ENCODE results near the gene THBS2. TPM values are rescaled to one million over a fixed set of nuclear protein-coding genes. Genes with fewer than 3 reads are reported as not detected.

THBS2 gene
- total RNA-seq, 1 donor from 2014 or later = 4.2 TPM

- Mint-ChIP-seq H3K27me3 (peaks cover 75% of the 10 kb centered on the region), H3K9me3 (no peaks in the 10 kb centered on the region), H3K36me3 (peaks cover 6% of the 10 kb centered on the region), H3K4me1 (ENCODE audit: unreplicated experiment) (peaks cover 24% of the 10 kb centered on the region), H3K27ac (no peak overlapping the region), H3K4me3 (peak overlapping the region; percentile 84)
- no peak for DNase-seq (ENCODE audit: extremely low spot score, unreplicated experiment)
- no peak for TF ChIP-seq CTCF (conservative IDR thresholded peaks at IDR 0.05)
These were observed 1.7 kb downstream of the THBS2 start for GRCh38 chr6:169251822-169252504.

DNA sequence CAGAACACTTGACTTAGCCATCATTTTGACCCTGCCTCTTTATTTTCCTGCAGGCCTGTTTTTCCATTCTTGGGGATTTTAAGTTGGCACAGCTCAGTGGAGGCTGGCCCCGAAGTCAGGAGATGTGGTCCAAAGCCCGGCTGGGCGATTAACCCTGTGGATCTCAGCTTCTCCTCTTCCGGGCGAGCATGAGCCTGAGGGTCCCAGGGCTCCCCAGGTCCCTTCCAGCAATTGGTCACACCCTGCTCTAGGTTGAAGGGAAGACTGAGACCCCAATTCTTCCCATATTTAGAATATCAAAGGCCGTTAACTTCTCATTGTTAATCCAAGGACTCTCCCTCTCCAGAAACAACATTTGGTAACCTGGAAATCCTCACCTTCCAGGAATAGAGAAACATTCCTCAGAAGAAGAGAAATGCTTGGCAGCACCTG, 2.3 kb downstream of the THBS2 start:
- H3K36me3 Mint-ChIP-seq = peaks cover 6% of the 10 kb centered on the region
- TF ChIP-seq CTCF (conservative IDR thresholded peaks at IDR 0.05) = no peak
- H3K9me3 Mint-ChIP-seq = no peaks in the 10 kb centered on the region
- H3K4me1 Mint-ChIP-seq (ENCODE audit: unreplicated experiment) = peaks cover 24% of the 10 kb centered on the region
- H3K4me3 Mint-ChIP-seq = no peak overlapping the region
- no peak overlapping the region for H3K27ac Mint-ChIP-seq
- no peak for DNase-seq (ENCODE audit: extremely low spot score, unreplicated experiment)
- H3K27me3 Mint-ChIP-seq = peaks cover 72% of the 10 kb centered on the region

DNA sequence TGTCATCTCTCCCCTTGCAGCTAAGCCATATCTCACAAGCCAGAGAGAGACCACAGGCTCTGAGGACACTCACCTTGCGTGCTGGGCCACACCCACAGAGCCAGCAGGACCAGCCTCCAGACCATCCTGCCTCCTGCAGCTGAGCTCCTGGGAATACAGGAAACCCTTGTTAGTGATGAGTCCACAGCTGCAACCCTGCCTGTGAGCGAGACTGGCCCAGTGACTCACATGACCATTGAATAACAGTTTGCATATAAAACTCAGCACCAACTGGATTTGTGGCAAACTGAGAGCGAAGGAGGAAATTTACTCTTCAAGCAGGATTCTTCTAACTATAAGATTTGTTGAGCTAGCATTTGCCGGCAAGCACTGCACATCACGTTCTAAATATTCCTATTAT, 3.0 kb downstream of the THBS2 start:
- H3K4me1 Mint-ChIP-seq (ENCODE audit: unreplicated experiment) = peaks cover 24% of the 10 kb centered on the region
- no peak for TF ChIP-seq CTCF (conservative IDR thresholded peaks at IDR 0.05)
- no peaks in the 10 kb centered on the region for H3K9me3 Mint-ChIP-seq
- H3K27ac Mint-ChIP-seq = no peak overlapping the region
- peaks cover 6% of the 10 kb centered on the region for H3K36me3 Mint-ChIP-seq
- peaks cover 65% of the 10 kb centered on the region for H3K27me3 Mint-ChIP-seq
- no peak for DNase-seq (ENCODE audit: extremely low spot score, unreplicated experiment)
- no peak overlapping the region for H3K4me3 Mint-ChIP-seq

DNA sequence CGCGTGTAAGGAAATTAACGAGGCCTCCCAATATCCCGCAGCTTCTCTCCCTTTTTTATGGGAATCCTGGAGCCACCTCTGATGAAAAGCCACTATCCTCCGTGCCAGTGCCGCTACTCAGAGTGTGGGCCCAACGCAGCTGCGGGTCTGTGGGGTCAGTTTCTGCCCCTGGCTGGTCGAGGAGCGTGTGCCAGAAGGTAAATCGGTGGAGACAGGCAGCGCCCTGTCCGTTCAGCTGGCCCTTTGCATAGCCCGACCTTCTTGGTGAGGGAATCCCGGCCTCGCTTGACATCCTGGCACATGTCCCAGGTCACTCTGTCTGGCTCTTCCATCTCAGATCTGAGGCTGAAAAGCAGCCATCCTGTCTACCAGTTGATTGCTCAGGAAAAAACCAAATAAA, 4.6 kb downstream of the THBS2 start:
- peaks cover 24% of the 10 kb centered on the region for H3K4me1 Mint-ChIP-seq (ENCODE audit: unreplicated experiment)
- no peak for TF ChIP-seq CTCF (conservative IDR thresholded peaks at IDR 0.05)
- DNase-seq (ENCODE audit: extremely low spot score, unreplicated experiment) = no peak
- peaks cover 49% of the 10 kb centered on the region for H3K27me3 Mint-ChIP-seq
- peaks cover 6% of the 10 kb centered on the region for H3K36me3 Mint-ChIP-seq
- H3K9me3 Mint-ChIP-seq = no peaks in the 10 kb centered on the region
- no peak overlapping the region for H3K4me3 Mint-ChIP-seq
- H3K27ac Mint-ChIP-seq = no peak overlapping the region

GRCh38 chr6:169248521-169248971, 5.1 kb downstream of the THBS2 start:
- peaks cover 44% of the 10 kb centered on the region for H3K27me3 Mint-ChIP-seq
- peaks cover 6% of the 10 kb centered on the region for H3K36me3 Mint-ChIP-seq
- no peak for DNase-seq (ENCODE audit: extremely low spot score, unreplicated experiment)
- H3K4me3 Mint-ChIP-seq = no peak overlapping the region
- TF ChIP-seq CTCF (conservative IDR thresholded peaks at IDR 0.05) = no peak
- no peaks in the 10 kb centered on the region for H3K9me3 Mint-ChIP-seq
- H3K4me1 Mint-ChIP-seq (ENCODE audit: unreplicated experiment) = peaks cover 19% of the 10 kb centered on the region
- H3K27ac Mint-ChIP-seq = no peak overlapping the region

All from type B pancreatic cell (in vitro differentiated cells).